HPDE6-E6E7 (cell line): ENCODE data around the gene LYSET.
"Not testable (repeated sequence)": the region's sequence is repeated elsewhere in the genome, so short reads cannot be mapped to it uniquely, and the experiment has no call there.

Source experiments
- DNase-seq: peaks from one replicate; pipeline ENCODE4 v3.0.0; 2011; ENCODE audit warnings: missing footprints; ENCODE audit errors: extremely low spot score

LYSET gene, protein sequence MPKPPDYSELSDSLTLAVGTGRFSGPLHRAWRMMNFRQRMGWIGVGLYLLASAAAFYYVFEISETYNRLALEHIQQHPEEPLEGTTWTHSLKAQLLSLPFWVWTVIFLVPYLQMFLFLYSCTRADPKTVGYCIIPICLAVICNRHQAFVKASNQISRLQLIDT

DNA sequence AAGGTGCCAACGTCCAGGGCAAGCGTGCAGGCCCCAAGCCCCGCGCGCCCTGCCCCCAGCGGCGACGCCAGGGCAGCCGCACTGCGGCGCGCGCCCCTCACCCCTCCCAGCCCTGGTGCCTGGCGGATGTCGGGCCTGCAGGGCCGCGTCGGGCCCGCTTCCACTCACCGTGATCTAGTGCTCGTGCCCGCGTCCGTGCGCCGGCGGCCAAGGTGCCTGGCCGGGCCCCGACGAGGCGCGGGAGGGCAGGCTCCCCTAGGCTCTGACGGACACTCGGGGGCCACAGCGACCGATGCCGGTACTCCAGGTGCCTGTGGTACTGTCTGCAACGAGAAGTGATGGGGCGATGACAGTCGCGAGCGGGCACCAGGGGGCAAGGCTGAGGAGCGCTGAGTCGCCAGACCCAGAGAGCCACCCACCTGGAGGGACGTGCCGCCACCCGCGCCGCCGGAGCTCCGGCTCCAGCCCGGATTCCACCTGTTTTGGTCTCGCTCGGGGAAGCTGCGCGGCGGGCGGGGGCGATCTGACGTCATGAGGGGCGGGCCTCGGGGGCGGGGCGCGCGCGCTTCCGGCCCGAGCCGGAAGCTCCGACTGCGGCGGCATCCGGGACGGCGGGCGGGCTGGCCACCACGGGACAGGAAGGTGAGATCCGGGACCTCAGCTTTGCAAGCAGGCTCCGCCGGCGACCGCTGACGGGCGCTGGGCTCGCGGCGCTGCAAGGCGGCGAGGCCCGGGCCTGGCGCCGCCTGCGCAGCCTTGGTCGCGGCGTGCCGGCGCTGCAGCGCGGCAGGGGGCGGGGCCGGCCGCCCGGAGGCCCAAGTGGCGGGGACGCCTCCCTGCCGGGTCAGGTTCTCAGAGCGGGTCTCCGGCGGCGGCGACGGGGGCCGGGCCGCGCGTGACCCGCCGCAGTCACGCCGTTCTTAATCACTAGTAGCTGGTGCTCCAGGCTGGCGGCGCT is at the start of gene LYSET, which contains the start of gene MOAP1:
TSS of gene LYSET (plus strand) at position 927 of the 958 bp plus-strand sequence. CDS start 89 bp downstream, outside the sequence.
TSS of gene MOAP1 (minus strand) at position 507 of the 958 bp plus-strand sequence. CDS start 655 bp downstream, outside the sequence.
- DNase-seq: peak; percentile 83

DNA sequence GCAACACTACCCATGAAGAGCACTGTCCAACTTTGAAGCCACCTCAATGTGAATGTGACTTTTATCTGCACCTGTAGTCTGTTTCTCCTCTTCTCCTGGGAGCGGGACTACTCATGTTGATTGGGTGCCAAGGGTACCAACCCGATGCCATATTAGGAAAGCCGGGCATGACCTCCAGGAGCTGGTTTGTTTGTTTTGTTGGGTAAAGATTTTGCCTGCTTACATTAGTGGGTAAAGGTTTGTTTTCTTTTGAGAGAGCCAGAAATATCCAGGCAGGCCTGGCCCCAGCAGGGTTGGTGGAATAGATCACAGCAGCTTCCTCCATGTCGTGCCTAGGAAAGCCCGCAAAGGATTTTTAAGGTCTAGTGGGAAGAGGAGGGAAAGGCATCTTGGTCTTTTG is 49.7 kb upstream of the LYSET start:
- DNase-seq: no peak

DNA sequence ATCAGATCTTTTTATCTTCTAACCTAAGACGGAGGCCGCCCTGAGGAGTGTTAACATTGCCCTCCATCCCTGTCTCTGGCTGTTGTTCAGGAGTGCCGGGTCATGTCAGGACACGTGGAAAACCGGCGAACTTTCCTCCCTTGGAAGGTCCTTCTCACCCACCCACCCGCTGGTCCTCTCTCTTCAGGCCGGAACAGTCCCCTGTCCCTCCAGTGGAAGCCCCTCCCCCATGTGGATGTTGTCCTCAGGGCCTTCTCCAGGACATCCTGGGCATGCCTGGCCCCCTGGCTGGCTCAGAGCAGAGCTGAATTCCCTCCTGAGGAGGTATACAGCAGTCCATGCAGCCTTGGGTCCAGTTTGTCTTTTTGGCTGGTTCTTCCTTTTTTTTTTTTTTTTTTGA is 49.1 kb upstream of the LYSET start:
- DNase-seq: no peak

DNA sequence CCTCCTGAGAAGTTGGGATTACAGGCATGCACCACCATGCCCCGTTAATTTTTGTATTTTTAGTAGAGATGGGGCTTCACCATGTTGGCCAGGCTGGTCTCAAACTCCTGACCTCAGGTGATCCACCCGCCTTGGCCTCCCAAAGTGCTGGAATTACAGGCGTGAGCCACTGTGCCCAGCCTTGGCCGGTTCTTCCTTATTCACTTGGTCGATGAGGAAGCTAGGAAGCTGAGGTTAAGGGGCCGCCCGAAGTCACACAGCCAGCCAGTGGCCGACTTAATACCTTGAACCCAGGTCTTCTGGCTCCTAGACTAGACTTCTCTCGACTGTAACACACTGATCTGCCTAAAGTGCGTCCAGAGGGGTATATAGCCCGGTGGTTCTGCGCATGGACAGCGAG is 48.6 kb upstream of the LYSET start:
- not testable (repeated sequence) for DNase-seq

DNA sequence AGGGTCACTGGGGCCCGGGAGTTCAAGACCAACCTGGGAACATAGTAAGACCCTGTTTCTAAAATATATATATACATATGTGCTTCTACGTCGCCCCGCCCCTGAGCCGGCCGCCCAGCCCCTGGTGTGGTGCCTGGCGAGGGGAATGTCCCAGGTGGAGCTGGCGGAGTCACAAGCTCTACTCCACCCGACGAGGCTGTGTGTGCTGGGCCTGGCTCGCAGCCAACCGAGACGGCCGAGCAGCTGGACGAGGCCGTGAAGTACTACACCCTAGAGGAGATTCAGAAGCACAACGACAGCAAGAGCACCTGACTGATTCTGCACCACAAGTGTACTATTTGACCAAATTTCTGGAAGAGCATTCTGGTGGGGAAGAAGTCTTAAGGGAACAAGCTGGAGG is 47.3 kb upstream of the LYSET start:
- DNase-seq: no peak

DNA sequence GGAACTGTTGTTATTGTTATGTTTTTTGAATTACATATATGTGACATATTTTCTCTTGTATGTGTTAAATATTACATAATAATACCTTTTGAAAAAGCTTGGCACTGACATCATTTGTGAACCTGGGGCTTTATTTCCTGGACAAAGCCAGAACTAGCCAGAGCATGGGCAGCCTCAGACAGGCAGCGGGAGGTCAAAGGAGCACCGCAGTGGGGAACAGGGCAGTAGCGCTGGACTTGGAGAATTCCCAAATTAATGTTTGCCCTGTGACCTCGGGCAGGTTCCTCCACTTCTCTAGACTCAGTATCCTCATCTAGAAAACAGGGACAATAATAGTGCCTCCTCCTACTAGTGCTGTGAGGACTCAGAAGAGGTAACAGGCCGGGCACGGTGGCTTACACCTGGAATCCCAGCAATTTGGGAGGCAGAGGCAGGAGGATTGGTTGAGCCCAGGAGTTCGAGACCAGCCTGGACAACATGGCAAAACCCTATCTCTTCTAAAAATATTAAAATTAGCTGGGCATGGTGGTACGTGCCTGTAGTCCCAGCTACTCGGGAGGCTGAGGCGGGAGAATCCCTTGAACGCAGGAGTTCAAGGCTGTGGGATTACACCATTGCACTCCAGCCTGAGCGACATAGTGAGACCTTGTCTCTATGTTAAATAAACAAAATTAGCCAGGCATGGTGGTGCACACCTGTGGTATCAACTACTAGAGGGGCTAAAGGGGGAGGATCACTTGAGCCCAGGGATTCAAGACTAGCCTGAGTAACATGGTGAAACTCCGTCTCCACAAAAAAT is 42.1 kb upstream of the LYSET start:
- no peak for DNase-seq

DNA sequence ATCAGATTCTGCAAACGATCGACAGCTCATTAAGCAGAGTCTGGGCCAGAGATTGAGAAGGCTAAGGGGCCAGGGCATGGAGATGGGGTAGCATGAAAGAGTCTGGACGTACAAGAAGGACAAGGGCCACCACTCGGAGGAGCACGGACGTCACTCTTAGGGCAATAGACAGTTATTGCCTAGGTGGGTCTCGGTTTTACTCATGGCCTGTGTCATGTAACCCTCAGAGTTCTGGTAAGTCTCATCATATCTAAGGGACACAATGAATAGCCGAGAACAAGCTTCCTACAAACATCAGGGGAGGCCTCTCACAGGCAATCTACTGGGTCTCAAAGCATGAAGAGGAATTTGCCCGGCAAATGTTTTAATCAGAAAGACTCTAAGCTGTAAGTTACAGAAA is 39.0 kb upstream of the LYSET start:
- DNase-seq: no peak

DNA sequence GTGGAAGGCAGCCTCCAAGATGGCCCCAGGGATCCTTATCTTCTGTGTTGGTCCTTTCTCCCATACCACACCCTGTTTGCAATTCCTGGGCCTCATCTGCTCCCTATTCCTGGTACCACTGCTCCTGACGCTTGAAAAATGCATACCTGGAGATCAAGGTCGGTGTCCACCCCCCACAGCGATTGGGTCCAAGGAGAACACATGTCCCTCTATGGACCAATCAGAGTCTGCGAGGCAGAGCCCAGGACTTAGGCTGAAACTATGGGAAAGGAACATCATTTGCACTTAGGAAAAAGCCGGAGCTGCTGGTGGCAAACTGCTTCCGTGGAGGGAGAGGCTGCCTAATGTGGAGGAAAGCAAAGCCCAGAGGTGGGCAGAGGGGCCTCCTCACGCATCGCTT is 36.1 kb upstream of the LYSET start:
- no peak for DNase-seq

DNA sequence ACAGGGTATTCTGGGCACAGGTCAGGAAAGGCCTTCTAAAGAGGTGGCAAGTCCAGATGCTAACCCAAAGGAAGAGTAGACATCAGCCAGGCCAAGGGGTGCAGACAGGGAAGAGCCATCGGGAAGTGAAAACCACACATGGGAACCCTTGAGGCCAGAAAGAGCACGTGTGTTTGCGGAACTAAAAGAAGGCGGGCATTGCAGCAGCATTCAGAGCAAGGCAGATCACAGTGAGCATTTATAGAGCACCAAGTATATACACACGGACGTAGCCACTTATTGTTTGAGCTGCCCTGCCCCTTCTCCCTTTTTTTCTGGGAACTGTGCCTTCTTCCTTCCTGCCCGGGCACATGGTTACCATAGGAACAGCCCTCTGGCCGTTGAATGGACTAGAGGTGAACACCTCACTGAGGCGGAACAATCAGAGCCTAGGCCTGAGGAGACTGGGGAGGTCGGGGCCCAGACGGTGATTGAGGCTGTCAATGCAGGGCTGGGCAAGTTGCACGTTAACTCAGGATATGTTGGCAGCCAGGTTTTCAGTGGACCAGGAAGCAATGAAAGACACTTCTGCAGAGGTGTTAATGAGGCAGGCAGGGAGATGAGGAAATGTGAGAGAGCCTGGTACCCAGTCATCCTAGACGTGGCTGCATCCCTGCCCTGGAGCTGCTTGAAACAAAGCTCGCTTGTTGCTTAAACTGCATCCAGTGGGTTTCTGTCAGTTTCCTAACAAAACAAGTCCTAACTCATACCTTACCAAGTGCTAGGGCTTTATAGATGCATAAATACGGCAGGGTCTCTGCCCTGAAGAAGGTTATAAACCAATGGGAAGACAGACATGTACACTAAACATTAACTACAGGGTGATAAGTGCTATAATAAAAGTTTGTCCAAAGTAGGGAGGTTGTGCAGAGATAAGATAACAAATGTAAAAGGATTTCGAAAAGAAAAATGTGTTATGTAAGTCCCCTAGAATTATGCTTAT is 34.6 kb upstream of the LYSET start:
- peak; percentile 83 for DNase-seq

DNA sequence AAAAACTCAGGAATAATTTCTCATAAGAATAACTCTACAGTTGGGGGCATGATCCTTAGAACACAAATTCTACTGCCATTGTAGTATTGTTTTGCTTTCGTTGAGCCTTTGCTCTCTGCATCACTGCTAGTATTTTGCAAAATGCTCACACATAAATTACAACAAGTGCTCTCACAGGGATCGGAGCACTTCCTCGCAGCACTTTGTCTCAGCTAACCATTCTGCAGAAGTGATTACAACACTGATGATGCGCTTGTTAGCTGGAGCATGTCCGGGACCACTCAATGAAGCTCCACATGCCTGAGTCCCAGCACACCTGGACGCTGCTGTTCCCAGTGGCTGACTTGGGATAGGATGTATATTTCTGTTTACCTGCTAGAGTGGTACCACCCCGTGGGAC is 32.0 kb upstream of the LYSET start:
- DNase-seq: no peak

DNA sequence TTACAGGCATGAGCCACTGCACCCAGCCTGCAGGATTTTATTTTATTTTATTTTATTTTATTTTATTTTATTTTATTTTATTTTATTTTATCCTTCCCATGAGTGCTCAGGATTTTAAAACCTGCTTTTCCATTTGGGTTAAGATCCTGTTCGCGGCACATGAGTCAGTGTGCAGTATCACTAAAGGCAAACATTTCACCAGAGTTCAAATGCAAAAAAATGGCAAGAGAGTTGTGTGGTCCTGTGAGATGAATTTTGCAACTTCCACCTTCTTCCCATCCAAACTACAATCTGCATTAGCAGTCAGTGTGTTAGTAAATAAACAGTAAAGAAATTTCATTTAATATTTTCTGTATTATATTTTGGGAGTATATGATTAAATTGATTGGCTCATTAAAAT is 29.4 kb upstream of the LYSET start:
- DNase-seq: no peak

DNA sequence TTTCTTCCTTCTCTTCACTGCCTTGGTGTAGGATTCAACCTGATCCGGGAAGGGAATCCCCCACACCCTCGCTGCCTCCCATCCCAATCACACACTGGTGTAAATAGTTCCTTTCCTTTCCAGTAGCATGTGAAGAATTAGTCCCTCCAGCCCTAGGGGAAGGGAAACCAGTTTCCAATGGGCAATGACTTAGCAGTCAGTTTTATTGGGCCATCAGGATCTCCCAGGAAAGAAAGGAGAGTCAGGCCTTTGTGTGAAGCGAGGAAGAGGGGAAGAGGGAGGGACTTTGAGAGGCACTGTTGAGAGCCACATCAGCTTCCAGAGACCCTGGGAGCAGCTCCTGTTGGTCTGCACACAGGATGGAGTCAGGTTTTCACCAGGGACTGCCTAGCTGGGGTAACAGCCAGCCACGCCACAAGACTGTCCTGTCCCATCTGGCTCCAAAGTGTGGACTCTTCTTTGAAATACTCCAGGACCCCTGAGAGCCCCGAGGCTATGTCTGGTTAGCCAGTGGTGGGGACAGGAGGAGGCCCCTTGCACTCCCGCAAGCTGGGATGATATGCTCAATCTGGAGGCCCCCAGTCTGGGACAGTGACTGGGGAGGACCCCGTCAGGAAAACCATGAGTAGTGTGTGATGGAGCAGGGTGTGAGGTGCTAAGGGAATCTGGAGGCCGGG is 28.3 kb upstream of the LYSET start:
- no peak for DNase-seq

DNA sequence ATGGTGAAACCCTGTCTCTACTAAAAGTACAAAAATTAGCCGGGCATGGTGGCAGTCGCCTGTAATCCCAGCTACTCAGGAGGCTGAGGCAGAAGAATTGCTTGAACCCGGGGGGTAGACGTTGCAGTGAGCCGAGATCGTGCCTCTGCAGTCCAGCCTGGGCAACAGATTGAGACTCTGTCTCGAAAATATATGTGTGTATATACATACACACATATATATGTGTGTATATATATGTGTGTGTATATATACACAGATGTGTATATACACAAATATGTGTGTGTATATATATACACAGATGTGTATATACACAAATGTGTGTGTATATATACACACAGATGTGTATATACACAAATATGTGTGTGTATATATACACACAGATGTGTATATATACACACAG is 26.8 kb upstream of the LYSET start:
- DNase-seq: not testable (repeated sequence)

DNA sequence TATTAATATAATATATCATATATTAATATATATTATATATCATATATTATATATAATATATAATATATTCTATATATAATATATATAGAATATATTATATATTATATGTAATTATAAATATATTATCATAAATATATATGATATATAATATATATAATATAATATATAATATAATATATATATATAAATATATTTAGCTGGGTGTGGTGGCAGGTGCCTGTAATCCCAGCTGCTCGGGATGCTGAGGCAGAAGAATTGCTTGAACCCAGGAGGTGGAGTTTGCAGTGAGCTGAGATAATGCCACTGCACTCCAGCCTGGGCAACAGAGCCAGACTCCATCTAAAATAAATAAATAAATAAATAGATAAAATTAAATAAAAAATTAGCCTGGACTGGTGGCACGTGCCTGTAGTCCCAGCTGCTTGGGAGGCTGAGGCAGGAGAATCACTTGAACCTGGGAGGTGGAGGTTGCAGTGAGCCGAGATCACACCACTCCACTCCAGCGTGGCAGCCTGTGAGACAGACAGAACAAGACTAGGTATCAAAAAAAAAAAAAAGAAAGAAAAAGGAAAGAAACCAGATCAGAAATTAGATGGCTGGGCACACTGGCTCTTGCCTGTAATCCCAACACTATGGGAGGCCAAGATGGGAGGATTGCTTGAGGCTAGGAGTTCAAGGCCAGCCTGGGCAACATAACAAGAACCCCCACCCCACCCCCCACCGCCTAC is 25.3 kb upstream of the LYSET start:
- not testable (repeated sequence) for DNase-seq

DNA sequence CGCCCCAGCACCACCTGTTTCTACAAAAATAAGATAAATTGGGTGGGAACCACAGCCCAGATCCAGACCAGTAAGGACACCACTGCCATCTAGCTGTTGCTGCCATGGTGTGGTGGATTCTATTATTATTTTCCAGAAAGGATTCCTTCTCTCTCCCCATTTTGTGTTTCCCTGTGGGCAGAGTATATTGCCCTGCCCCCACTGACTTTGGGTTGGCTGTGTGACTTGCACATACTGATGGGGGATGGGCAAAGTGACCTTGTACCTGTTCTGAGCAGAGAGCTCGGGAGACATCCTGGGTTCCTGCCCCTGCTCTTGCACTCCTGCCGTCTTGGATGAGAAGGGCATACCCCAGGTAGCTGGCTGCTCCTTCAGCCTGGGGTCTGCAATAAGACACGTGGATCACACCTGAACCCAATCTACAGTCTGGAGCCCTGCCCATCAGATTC is 24.7 kb upstream of the LYSET start:
- no peak for DNase-seq

DNA sequence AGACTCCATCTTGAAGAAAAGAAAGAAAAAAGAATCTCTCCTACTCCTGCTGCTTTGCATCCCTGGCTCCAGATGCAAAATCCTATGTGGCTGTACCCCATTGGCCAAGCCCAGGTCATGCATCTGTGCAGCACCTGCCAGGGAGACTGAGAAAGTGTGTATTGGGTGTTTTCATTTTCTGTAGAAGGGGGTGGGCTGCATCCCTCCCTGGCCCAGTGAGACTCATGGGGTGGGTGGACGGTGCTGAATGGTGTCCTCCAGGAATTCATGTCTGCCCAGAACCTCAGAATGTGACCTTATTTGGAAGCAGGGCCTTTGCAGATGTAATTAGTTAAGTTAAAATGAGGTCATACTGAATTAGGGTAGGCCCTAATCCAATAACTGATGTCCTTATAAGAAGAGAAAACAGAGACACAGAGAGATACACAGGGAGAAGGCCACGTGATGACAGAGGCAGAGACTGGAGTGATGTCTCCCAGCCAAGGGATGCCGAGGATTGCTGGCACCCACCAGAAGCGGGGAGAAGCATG is 23.6 kb upstream of the LYSET start:
- DNase-seq: no peak

DNA sequence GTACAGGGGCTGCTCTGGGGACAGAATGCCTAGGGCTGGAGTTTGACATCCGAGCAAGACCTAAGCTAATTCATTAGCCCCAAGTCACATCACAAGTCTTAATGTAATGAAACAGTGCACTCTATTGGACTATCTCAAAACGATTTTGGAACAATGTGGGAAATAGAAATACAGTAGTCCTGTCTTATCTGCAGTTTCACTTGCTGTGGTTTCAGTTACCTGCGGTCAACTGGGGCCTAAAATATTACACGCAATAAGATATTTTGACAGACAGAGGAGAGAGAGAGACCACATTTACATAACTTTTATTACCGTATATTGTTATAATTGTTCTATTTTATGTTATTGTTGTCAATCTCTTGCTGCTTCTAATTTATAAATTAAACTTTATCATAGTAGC is 21.6 kb upstream of the LYSET start:
- no peak for DNase-seq

DNA sequence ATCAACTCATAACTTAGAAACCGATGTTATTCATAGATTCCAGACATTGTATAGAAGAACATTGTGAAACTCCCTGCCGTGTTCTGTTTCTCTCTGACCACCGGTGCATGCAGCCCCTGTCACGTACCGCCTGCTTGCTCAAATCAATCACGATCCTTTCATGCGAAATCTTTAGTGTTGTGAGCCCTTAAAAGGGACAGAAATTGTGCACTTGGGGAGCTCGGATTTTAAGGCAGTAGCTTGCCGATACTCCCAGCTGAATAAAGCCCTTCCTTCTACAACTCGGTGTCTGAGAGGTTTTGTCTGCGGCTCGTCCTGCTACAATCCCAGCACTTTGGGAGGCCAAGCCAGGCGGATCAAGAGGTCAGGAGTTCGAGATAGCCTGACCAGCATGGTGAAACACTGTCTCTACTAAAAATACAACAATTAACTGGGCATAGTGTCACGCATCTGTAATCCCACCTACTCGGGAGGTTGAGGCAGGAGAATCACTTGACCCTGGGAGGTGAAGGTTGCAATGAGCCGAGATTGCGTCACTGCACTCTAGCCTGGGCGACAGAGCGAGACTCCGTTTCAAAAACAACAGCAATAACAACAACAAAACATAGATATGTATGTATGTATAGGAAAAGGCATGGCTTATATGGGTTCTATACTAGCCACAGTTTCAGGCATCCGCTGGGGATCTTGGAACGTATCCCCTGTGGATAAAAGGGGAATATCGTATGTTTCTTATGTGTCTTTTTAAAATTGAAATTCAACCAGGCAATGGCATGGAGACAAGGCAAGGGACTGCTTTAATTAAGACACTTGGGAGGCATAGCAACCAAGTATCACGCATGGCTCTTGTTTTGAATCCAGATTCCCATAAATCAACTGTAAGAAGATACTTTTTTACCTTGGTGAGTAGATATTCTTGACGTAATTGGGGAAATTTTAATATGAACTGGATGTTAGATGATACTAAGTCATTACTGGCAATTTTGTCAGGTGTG is 19.5 kb upstream of the LYSET start:
- DNase-seq: not testable (repeated sequence)
